Neural cell (in vitro differentiated cells): ENCODE results near the gene CDK13. TPM values are rescaled to one million over a fixed set of nuclear protein-coding genes. Genes with fewer than 3 reads are reported as not detected.

ENCODE experiments used
- H2AFZ ChIP-seq: fragments of 200-600, 300-800 bp; sonication (generic), shearing (Covaris generic); 2 replicates; pipeline ENCODE4 v1.6.0; 2014; ENCODE audit warnings: low read depth, mild to moderate bottlenecking, antibody characterized with exemption, low read length, moderate library complexity
- H3F3A ChIP-seq: fragments of 200-600 bp; shearing (Covaris generic); 2 replicates; pipeline ENCODE4 v1.6.1; 2016; ENCODE audit warnings: mild to moderate bottlenecking, moderate library complexity, mixed read lengths, antibody characterized with exemption, low read length; ENCODE audit not compliant: insufficient read depth, poor library complexity, severe bottlenecking
- H3K27ac ChIP-seq: fragments of 200-600, 300-800 bp; sonication (generic), shearing (Covaris generic); 2 replicates; pipeline ENCODE4 v1.5.1; 2014; ENCODE audit warnings: mild to moderate bottlenecking, low read length, moderate library complexity
- H3K27me3 ChIP-seq: fragments of 300-800, 200-600 bp; sonication (generic), shearing (Covaris generic); 2 replicates; pipeline ENCODE4 v1.6.0; 2014; ENCODE audit warnings: mild to moderate bottlenecking, low read depth, low read length, moderate library complexity; ENCODE audit not compliant: insufficient read depth
- H3K36me3 ChIP-seq: fragments of 300-800, 200-600 bp; sonication (generic), shearing (Covaris generic); 2 replicates; pipeline ENCODE4 v1.5.1; 2014; ENCODE audit warnings: mild to moderate bottlenecking, antibody characterized with exemption, low read length, moderate library complexity; ENCODE audit not compliant: insufficient read depth
- H3K4me2 ChIP-seq: fragments of 300-800, 200-600 bp; sonication (generic), shearing (Covaris generic); 2 replicates; pipeline ENCODE4 v1.6.0; 2014; ENCODE audit warnings: mild to moderate bottlenecking, low read length
- H3K4me3 ChIP-seq: fragments of 300-800, 200-600 bp; sonication (generic), shearing (Covaris generic); 2 replicates; pipeline ENCODE4 v1.5.1; 2014; ENCODE audit warnings: mild to moderate bottlenecking, low read length, moderate library complexity
- H3K79me2 ChIP-seq: fragments of 200-600 bp; shearing (Covaris generic); replicated peaks from 2 replicates; pipeline ENCODE4 v1.6.0; 2014; ENCODE audit warnings: mild to moderate bottlenecking, low read length, moderate library complexity; ENCODE audit not compliant: insufficient read depth
- H3K9ac ChIP-seq: fragments of 300-800, 200-600 bp; sonication (generic), shearing (Covaris generic); 2 replicates; pipeline ENCODE4 v1.6.1; 2016; ENCODE audit warnings: mild to moderate bottlenecking, low read length, mixed read lengths
- H3K9me2 ChIP-seq: fragments of 200-600 bp; shearing (Covaris generic); 2 replicates; pipeline ENCODE4 v1.6.1; 2016; ENCODE audit warnings: mild to moderate bottlenecking, low read length, mixed read lengths; ENCODE audit not compliant: insufficient read depth
- H3K9me3 ChIP-seq: fragments of 200-600, 300-800 bp; sonication (generic), shearing (Covaris generic); 2 replicates; pipeline ENCODE4 v1.6.1; 2016; ENCODE audit warnings: mild to moderate bottlenecking, mixed run types, low read length, moderate library complexity, mixed read lengths
- H4K20me1 ChIP-seq: fragments of 200-600 bp; shearing (Covaris generic); 2 replicates; pipeline ENCODE4 v1.6.1; 2016; ENCODE audit warnings: mild to moderate bottlenecking, mixed run types; ENCODE audit not compliant: insufficient read depth
- EP300 ChIP-seq: fragments of 450-650 bp; conservative IDR thresholded peaks from 2 replicates; pipeline ENCODE4 v1.6.1; 2014; ENCODE audit warnings: antibody characterized with exemption, mild to moderate bottlenecking, moderate library complexity; ENCODE audit not compliant: poor library complexity, severe bottlenecking
- EZH2 ChIP-seq: fragments of 200-600, 300-800 bp; shearing (Covaris generic), sonication (generic); IDR thresholded peaks from 2 replicates; pipeline ENCODE4 v1.6.1; 2014; ENCODE audit warnings: antibody characterized with exemption, low read length, borderline replicate concordance, mild to moderate bottlenecking; ENCODE audit not compliant: insufficient read depth, poor library complexity, severe bottlenecking
- MXI1 ChIP-seq: fragments of 450-650 bp; conservative IDR thresholded peaks from 2 replicates; pipeline ENCODE4 v1.6.1; 2014; ENCODE audit warnings: antibody characterized with exemption, mild to moderate bottlenecking; ENCODE audit not compliant: poor library complexity, severe bottlenecking
- POLR2AphosphoS5 ChIP-seq: IDR thresholded peaks from 2 replicates; pipeline ENCODE4 v1.6.1; 2012
- RAD21 ChIP-seq: fragments of 450-650 bp; conservative IDR thresholded peaks from 2 replicates; pipeline ENCODE4 v1.6.1; 2014; ENCODE audit warnings: antibody characterized with exemption, mild to moderate bottlenecking, moderate library complexity
- SMC3 ChIP-seq: fragments of 450-650 bp; conservative IDR thresholded peaks from 2 replicates; pipeline ENCODE4 v1.6.1; 2014; ENCODE audit warnings: antibody characterized with exemption, mild to moderate bottlenecking, moderate library complexity; ENCODE audit not compliant: poor library complexity
- TAF1 ChIP-seq: IDR thresholded peaks from 2 replicates; pipeline ENCODE4 v1.6.1; 2012; ENCODE audit warnings: low read depth
- polyA plus RNA-seq: library from polyadenylated mRNA; depleted of rRNA; stranded (reverse); fragments of >200 nt; gene quantifications from 2 replicates; pipeline ENCODE4 v1.2.3, GENCODE V29; 2014
- TF ChIP-seq, protein P1 (sequence below): IDR thresholded peaks from 2 replicates; pipeline ENCODE4 v1.6.1; 2012; ENCODE audit warnings: borderline replicate concordance
- TF ChIP-seq, protein P2 (sequence below): fragments of 450-650 bp; IDR thresholded peaks from 2 replicates; pipeline ENCODE4 v1.5.1; 2014; ENCODE audit warnings: antibody characterized with exemption, mild to moderate bottlenecking, moderate library complexity; ENCODE audit not compliant: poor library complexity, severe bottlenecking

CDK13 gene
- polyA plus RNA-seq, 1 donor from 2014 or later = 27.0 TPM

DNA sequence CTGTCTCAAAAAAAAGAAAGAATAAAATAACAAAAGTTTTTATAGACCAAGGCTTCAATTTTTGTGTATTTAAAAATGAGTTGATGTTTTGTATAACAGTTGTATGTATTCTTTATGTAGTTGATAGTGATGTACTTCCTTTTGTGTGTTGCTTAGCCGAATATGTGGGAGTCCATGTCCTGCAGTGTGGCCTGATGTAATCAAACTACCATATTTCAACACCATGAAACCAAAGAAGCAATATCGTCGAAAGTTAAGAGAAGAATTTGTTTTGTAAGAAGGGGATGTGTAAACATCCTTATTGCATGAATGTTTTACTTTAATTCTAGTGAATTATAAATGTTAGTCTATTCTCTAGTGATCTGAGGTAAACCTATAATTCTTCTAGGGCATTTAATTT lies 127.8 kb downstream of the CDK13 start:
- no peak overlapping the region for H3K4me3 ChIP-seq
- H3K27me3 ChIP-seq = no peaks in the 10 kb centered on the region
- no peaks in the 10 kb centered on the region for H3K9me3 ChIP-seq
- no peak overlapping the region for H2AFZ ChIP-seq
- TF ChIP-seq POLR2AphosphoS5 (no peak), MXI1 (no peak), EP300 (no peak), TAF1 (no peak), EZH2 (no peak), SMC3 (no peak), RAD21 (no peak)
- TF ChIP-seq, protein P1, sequence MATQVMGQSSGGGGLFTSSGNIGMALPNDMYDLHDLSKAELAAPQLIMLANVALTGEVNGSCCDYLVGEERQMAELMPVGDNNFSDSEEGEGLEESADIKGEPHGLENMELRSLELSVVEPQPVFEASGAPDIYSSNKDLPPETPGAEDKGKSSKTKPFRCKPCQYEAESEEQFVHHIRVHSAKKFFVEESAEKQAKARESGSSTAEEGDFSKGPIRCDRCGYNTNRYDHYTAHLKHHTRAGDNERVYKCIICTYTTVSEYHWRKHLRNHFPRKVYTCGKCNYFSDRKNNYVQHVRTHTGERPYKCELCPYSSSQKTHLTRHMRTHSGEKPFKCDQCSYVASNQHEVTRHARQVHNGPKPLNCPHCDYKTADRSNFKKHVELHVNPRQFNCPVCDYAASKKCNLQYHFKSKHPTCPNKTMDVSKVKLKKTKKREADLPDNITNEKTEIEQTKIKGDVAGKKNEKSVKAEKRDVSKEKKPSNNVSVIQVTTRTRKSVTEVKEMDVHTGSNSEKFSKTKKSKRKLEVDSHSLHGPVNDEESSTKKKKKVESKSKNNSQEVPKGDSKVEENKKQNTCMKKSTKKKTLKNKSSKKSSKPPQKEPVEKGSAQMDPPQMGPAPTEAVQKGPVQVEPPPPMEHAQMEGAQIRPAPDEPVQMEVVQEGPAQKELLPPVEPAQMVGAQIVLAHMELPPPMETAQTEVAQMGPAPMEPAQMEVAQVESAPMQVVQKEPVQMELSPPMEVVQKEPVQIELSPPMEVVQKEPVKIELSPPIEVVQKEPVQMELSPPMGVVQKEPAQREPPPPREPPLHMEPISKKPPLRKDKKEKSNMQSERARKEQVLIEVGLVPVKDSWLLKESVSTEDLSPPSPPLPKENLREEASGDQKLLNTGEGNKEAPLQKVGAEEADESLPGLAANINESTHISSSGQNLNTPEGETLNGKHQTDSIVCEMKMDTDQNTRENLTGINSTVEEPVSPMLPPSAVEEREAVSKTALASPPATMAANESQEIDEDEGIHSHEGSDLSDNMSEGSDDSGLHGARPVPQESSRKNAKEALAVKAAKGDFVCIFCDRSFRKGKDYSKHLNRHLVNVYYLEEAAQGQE = no peak
- TF ChIP-seq, protein P2, sequence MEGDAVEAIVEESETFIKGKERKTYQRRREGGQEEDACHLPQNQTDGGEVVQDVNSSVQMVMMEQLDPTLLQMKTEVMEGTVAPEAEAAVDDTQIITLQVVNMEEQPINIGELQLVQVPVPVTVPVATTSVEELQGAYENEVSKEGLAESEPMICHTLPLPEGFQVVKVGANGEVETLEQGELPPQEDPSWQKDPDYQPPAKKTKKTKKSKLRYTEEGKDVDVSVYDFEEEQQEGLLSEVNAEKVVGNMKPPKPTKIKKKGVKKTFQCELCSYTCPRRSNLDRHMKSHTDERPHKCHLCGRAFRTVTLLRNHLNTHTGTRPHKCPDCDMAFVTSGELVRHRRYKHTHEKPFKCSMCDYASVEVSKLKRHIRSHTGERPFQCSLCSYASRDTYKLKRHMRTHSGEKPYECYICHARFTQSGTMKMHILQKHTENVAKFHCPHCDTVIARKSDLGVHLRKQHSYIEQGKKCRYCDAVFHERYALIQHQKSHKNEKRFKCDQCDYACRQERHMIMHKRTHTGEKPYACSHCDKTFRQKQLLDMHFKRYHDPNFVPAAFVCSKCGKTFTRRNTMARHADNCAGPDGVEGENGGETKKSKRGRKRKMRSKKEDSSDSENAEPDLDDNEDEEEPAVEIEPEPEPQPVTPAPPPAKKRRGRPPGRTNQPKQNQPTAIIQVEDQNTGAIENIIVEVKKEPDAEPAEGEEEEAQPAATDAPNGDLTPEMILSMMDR = no peak
- H3K4me2 ChIP-seq = no peak overlapping the region
- no peak overlapping the region for H3K9ac ChIP-seq
- H3K9me2 ChIP-seq = no peaks in the 10 kb centered on the region
- no peaks in the 10 kb centered on the region for H4K20me1 ChIP-seq
- no peaks in the 10 kb centered on the region for H3F3A ChIP-seq
- H3K79me2 ChIP-seq = no peaks in the 10 kb centered on the region
- H3K36me3 ChIP-seq = no peaks in the 10 kb centered on the region
- no peak overlapping the region for H3K27ac ChIP-seq

DNA sequence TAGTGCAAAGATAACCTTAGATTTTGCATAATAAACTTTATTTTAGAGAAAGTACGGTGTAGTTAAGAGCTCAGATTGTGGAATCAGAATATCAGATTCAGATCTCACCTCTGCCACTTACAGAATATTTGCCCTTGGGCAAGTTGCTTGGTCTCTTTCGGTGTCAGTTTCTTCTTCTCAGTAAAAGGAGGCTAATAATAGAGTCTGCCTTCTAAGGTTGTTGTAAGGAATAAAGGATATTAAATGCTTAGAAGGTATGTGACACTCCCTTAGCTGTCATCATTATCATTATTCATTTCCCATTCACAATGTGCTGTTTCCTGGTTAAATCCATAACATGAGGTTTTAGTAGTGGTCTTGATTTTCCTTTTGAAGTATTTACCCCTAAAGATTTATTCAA lies 142.1 kb downstream of the CDK13 start:
- Histone ChIP-seq H3K36me3 (peaks cover 25% of the 10 kb centered on the region), H3K4me3 (no peak overlapping the region), H3K4me2 (no peak overlapping the region), H4K20me1 (no peaks in the 10 kb centered on the region), H2AFZ (no peak overlapping the region), H3K9me3 (no peaks in the 10 kb centered on the region), H3K27ac (no peak overlapping the region), H3K9ac (no peak overlapping the region), H3K27me3 (no peaks in the 10 kb centered on the region), H3K79me2 (no peaks in the 10 kb centered on the region), H3F3A (no peaks in the 10 kb centered on the region), H3K9me2 (no peaks in the 10 kb centered on the region)
- TF ChIP-seq EZH2 (no peak), RAD21 (no peak), MXI1 (no peak), EP300 (no peak)
